ENCODE data around the gene AGBL4.
A peak's percentile ranks its signal among the peaks of the same experiment; 100 is the strongest.

AGBL4 gene

DNA sequence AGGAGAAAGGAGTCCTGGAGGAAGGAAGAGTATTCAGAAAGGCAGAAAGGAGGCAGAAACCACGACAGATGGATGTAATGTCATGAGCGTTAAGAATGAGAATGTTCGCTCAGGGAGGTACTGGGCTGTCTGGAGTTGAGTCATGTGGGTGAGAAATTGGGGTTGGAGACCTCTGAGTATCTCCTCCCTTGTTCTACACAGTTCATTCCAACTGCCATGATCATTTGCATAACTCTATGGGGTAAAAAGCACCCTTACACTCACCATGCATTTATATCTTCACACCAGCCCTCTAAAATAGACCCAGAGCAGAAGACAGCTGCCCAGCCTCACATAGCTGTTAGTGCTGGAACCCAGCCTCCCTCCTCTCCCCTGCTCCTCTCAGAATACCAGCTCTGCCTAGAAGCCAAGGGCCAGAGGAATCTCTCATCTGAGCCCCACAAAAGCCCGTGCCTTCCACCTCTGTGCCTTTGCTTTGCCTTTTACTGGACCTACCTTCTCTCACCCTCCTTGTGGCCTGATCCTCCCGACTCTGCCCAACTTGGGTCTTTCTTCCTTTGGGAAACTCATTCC lies 1332.2 kb downstream of the AGBL4 start:
- FAIRE-seq (no peak), DNase-seq (ENCODE audit: low spot score) (no peak)

DNA sequence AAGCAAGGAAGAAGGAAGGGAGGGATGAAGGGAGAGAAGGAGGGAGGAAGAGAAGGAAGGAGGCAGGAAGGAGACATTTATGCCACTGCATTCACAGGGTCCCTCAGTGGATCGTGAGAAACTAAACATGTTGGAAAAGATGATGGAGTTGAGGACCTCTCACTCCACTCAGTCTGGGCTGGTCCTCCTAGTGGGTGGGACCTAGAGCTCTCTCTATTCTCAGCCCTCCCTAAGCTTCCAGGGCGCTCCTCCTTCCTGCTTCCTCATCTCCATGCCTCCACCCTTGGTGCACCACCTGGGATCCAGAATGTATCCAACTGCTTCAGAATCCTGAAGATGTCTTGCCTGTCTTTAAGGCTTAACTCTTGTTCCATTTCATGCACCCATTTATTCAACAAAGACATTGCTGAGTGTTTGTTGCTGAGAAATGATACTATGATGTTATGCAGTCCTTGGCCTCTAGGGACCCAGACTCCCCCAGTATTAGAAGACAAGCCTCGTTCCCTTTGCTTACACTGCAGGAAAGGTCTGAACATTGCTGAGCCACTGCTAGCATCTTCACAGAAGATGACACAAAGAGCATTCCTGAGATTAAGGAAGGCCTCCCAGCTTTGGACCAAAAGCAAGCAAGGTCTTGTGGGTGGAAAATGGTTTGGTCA lies 1335.5 kb downstream of the AGBL4 start:
- FAIRE-seq (no peak), DNase-seq (ENCODE audit: low spot score) (no peak)

DNA sequence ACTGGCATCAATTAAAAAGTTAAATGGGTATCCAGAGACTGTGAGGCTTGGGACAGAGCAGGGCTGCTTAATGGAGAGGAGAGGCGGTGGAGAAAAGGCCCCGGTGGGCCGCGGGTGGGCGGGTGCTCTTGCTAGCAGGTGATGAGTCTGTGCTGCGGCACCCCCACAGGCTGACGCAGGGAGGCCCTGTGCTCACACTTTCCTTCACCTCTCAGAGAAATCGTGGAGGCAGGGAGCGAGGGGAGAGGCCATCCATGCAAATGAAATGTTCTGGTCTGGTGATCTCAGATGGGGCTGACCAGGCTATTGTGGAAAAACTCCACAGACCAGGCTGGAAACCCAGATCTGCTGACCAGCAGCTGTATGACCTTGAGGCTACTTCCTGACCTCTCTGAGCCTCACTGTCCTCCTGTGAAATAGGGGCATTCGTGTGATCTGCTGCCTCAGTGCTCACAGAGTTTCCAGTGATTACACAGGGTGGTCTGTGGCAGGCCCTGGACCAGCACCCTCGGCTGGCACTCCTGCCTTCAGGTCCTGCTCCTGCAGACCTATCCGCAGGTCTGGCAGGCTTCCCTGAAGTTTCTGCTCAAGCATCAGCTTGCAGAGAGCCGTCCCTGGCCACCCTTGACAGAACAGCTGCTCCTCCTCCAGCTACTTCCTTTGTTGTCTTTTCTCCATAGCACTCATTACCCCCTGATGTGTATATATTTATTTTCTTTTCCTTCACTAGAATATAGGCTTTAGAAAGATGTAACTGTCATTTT lies 1336.3 kb downstream of the AGBL4 start:
- FAIRE-seq = no peak
- no peak for DNase-seq (ENCODE audit: low spot score)

DNA sequence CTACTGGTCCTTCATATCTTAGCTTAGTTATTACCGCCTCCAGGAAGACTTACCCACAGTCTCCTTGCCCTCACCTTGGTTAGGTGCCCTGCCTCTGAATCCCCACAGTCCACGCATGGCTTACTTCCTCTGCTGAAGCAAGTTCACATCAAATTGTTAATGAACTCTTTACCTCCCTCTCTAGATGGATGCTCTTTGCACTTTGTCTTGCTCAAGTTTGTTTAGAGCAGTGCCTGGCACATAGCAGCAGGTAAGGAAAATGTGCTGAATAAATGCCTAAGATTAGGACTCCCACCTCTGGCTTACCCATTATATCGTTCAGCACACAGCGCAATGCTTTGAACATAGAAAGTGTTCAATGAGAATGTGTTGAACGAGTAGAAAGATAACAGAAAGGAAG lies 1337.6 kb downstream of the AGBL4 start:
- no peak for DNase-seq (ENCODE audit: low spot score)
- no peak for FAIRE-seq

DNA sequence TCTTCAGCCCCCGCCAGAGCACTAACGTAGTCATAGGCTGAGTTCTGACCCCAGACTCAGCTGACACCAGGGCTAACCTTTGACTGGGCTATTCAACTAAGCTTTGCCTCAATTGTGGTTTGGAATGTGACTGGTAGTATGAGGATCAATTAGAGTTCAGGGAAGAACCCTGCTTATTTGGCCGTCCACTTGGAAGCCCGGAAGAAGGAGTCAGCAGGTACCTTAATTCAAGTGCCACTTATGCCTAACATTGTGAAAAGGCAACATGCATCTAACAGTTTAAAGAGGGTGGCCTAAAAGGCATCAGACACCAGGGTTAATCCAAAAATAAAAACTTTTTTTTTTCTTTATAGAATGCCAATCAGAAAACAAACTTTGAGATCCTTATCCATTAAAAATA lies 1339.4 kb downstream of the AGBL4 start:
- DNase-seq (ENCODE audit: low spot score) = no peak
- no peak for FAIRE-seq

DNA sequence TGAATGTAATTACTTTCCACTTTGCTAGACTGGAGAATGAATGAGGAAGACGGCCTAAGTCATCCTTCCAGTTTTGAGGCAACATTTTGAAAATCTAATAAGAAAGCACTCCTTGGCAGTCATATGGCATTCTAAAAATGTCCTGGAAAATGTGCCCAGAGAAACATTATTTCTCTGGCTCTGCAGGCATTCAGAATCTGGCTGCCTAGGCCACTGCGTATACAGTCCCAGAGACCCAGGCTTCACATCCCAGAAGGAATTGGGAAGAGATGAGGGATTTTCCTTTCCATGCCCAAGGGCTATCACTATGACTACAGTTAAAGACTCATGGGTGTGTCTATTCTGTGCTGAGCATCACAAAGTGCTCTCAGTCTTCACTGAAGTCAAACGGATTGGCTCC lies 1339.9 kb downstream of the AGBL4 start:
- DNase-seq (ENCODE audit: low spot score) (no peak), FAIRE-seq (no peak)

DNA sequence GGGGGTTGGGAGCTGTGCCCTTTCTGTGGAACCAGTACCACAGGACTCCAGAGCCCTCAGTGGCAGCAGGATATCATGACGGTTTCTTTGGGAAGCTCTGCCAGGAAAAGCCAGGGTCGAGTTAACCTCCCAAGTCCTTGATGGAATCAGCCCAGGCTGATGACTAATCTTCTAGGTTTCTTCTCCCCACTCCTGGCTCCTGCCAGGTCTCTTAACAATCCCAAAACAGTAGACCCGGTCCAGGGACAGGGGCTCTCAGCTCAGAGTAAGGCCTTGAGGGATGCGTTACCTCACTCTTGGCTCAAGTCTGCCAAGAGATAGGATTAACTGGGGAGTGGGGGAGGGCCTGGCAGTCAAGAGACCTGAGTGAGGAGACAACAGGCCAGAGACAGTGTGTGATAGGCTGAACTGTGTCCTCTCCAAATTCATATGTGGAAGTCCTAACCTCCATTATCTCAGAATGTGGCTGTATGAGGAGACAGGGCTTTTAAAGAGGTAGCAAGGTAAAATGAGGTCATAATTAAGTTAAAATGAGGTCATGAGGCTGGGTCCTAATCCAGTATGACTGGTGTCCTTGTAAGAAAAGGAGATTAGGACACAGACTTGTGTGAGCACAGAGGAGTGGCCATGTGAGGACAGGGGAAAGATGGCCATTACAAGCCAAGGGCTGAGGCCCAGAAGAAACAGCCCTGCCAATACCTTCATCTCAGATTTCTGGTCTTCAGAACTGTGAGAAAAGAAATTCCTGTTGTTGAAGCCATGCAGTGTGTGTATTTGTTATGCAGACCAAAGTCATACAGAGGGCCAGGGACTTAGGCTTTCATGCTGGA lies 1342.1 kb downstream of the AGBL4 start:
- no peak for FAIRE-seq

DNA sequence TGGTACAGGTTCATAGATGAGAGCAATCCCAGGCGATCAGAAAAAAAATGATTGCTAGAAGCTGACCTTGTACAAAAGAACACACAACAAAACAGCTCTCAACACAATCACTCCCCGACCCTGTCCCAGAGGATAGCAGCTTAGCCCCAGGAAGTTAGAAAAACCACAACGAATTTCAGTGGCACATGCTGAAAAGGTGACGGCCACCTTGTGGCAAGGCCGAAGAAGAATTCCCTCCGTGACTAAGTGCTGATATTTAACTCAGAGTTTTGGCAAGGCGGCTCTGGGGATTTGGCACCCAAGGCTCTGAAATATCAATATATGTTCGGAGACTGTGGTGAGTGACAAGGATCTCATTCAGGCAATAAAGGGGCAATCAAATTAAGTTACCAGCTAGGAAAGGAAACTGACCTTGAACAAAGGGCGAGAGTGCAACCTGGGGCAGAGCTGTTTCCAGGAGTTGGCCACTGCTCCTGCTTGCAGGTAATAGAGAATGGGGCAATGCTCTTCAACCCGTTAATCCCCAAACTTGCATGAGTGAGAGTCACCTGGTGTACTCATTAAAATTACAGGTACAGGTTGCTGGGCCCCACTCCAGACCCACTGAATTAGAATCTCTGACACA lies 1343.2 kb downstream of the AGBL4 start:
- FAIRE-seq = no peak
- DNase-seq (ENCODE audit: low spot score) = no peak

More for the DNA sequence above, 1342.1 kb downstream of the AGBL4 start:
- no peak for DNase-seq (ENCODE audit: low spot score)

DNA sequence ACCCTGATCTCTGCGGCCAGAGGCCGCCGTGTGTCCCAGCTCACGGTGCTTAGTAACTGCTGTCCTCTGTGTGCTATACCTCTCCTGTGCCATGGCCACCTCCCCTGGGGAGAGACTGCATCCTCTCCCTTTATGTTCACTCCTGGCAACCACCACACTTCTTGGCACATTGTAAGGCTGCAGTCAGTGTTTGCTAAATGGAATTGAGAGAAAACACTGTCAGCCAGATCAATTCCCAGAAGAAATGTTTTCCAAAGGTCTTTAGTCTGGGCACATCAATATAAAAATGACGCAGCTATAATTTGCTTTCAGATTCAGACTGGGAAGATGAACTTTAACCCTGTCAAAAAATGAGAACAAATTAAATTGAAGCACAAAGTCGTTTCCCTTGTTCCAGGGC lies 1343.9 kb downstream of the AGBL4 start:
- DNase-seq (ENCODE audit: low spot score) = no peak
- FAIRE-seq = no peak

DNA sequence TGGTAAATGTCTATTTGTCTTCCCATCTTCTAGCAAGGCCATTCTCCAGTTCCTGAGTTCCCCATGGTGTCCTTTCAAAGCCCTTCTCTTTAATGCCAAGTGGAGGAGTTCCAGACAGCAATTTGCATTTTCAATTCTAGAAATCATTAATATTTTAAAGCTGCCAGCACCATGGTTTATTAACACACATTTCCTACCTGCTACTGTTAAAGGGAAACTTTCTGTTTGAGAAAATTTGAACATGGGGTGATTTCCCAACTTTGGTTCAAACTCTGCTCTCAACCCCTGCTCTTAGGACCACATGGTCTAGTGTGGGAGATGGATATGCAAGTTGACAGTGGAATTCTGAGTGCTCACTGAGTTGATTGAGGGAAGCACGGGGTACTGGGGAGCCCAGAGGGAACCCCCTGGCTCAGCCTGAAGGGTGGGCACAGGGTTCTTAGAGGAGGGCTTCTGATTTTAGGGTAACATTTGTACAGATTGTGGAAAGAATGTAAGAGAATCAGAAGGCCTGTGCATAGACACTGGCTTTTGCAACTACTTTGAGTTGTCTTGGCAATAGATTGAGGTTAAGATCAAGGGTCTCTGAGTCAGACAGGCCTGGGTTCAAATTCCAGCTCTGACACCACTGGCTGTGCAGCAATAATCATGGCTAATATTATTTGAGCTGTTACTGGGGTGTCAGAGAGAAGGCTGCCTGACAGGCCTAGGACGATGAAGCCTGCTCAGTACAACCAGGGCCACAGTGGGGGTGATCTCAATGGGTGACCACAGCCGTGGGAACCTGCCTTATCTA lies 1344.8 kb downstream of the AGBL4 start:
- DNase-seq (ENCODE audit: low spot score) (no peak), FAIRE-seq (no peak)

DNA sequence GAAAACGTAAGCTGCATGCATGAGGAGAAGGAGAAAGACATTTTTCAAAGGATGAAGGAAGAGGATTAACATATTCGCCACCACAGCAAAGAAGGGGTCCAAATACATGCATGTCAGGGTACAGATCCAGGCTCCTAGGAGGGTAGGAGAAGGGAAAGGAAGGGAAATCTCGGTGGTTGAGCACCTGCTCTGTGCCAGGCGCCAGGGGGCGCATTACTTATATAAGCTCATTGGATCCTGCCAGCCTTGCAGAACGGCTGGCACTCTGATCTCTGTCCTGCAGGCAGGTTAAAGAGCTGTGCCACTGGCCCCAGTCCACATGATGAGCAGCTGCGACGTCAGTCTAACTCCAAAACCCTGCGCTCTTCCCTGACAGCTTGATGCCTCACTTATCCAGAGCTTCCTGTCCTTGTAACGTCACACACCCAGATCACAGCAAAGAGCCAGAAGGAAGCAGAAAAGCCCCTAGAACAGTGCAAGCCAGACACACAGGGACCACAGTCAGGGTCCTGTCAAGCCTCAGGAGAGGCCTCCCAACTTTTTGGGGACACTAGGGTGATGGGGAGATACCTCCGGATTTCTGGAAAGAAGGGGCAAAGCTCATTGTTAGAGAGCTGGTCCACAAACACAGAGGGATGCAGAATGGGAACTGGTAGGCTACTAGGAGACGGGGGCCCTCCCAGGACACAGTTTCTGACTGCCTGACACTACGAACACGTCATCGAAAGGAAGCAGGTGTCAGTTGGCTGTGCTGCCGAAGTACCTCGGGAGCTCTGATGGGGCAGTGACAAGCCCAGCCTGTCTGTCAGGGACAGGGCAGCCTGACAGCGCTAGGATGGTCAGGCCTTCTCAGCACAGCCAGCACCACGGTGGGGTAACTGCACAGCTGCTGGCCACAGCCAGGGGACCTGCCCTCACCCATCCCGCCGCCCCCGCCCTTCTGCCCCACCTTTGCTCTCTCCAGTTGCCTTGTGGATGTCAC lies 1346.2 kb downstream of the AGBL4 start:
- FAIRE-seq (no peak), DNase-seq (ENCODE audit: low spot score) (peak; percentile 46)

DNA sequence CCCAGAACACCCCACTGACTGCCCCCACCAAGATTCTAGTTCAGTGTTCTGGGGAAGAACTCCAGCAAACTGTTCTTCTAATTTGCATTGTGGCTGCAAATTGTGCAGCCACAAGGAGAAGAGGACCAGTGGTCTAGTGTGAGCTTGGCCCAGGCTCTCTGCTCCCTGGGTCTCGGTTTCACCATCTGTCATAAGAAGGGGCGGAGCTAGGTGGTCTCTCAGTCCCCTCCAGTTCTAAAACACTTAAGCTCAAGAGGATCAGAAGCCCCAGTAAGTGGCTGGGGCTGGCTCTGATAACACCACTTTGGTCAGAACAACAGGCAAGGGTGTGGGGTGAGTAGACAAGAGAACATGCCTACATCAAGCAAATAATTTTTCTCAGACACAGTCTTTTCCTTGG lies 1346.9 kb downstream of the AGBL4 start:
- DNase-seq (ENCODE audit: low spot score) = no peak

DNA sequence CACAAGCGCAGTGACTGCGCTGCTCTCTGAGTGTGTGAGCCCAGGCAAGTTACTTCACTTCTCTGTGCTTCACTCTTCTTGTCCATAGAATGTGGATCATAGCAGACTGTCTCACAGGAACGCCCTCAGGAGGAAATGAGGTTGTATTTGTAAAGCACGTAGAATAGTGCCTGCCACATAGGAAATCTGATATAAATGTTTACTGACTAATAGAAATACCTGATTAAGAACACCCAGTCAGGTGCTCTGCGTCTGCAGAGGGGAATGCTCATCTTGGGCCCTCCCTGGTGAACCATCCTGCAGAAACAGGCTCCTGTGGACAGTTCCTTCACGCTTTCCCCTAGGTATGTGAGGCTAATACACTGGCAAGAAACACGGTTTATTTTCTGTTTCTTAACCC lies 1347.4 kb downstream of the AGBL4 start:
- FAIRE-seq (no peak), DNase-seq (ENCODE audit: low spot score) (no peak)

More for the DNA sequence above, 1346.9 kb downstream of the AGBL4 start:
- FAIRE-seq = no peak

DNA sequence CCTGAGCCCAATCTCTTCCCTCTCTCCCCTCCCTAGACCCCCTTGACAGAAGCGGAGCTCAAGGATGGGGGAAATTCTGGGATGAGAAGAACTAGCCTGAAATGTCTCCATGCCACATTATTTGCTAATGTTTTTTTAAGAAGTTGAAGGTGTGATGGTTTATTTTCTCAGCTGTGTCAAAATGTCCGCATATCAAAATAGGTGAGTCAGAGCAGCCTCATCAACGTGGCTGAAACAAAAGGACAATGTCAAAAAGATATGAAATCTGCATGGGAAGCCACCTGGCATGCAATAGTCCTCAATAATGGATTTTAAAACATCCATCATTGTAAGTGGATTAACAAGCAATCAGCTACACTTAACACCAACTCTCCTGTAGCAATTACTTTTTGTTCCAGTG lies 1348.5 kb downstream of the AGBL4 start:
- DNase-seq (ENCODE audit: low spot score) (no peak), FAIRE-seq (no peak)

DNA sequence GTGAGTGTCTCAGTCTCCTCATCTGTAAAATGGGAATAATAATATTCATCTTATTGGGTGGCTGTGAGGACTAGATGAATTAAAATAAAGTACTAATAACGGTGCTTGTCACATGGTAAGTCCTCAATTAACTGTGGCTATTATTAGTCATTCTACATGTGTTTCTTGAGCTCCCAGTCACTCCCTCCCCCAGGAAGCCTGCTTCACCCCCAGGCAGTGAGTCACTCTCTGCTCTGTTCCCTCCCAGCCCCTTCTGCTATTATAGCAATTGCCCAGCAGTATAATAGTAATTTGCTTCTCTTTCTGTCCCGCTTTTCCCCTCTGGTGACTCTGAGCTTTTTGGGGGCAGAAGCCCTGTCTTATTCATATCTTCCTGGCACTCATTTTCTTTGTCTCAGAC lies 1349.1 kb downstream of the AGBL4 start:
- FAIRE-seq = peak; percentile 61
- DNase-seq (ENCODE audit: low spot score) = peak; percentile 37

DNA sequence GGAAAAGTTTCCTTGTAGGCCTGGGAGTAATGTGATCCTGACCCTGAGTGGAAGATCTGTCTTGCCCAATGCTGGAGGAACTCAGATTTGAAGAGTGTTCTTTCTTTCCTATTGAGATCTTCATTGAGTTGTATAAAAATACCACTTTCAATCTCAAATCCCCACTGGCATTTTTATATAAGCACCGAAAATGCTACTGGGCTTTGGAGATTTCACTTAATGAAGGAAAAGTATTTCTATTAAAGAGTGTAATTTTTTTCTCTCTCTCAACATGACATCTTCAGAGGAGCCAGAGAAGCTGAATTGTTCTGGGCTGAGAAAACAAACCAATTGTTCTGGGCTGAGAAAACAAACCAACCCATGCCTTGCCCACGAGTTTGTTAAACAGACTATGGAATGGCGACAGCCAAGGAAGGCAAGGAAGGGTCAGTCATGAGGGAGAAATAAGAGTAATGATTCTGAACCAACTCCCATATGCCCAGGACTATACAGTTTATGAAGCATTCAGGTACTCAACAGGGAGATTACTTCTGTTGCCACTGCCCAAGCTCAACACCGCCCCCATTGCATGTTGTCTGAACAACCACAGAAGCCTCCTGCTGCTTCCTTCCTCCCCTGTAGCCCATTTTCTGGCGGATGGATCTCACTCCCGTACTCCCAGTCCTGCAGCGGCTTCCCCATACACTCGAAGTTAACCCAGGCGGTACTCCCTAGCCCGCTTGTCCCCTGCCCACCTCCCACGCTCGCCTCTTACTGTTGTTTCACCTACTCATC lies 1350.2 kb downstream of the AGBL4 start:
- no peak for DNase-seq (ENCODE audit: low spot score)
- no peak for FAIRE-seq

DNA sequence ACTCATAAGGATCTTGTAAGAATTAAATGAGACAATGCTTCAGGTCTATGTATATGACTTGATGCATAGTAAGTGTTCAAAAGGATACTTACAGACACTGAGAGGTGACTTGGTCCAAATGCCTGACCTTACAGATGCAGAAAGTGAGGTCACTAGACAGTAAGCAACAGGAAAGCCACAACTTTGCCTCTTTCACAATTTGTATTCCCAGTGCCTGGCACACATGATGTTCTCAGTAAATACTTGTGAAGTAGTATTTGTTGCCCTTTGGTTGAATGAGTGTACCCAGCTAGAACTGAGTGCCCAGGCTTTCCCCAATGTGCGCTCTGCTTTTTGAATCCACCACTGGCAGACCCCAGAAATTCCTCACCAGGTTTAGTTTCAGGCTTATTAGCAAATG lies 1352.2 kb downstream of the AGBL4 start:
- DNase-seq (ENCODE audit: low spot score) (no peak), FAIRE-seq (no peak)

DNA sequence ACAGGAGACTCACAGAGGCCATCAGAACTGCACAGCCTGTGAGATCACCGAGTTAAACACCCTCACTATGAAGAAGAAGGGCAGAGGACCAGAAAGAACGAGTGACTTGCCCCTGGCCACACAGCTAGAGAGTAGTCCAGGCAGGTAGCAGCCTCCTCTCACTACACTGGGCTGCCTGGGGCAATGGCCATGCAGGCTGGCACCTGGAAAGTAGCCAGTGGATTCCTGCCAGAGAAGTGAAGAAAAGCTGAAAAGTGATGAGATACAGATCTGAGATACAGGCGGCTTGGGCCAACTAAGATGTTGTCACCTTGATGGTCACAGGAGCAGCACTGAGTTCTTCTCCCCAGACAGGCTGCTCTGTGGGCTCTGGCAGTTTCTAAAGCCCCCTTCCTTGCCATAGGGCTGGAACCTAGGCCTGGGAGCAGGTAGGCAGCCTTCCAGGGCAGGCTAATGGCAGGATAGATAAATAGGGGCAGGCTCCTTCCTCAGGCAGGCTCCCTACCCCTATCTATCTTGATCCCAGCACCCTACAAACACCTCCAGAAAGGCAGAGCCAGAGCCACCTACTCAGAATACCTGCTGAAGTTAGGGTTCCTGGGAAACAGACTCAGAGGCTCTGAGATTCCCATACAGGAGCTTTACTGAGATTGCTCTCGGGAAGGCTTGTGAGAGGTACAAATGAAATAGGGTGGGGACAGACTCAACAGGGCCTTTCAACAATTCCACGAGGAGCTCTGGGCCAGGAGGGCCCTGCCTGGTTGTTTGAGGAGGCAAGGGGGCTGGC lies 1353.3 kb downstream of the AGBL4 start:
- no peak for FAIRE-seq

More for the DNA sequence above, 1353.3 kb downstream of the AGBL4 start:
- DNase-seq (ENCODE audit: low spot score) = no peak

Data from RCC 7860 (cell line).